ENCODE measurements around the gene TBC1D2.

- TF ChIP-seq SP1 (IDR thresholded peaks at IDR 0.05; ENCODE audit: low read depth, low read length), result no peak
- TF ChIP-seq CTCF (IDR thresholded peaks at IDR 0.05 in 2 of 3, conservative IDR thresholded peaks at IDR 0.05 in 1 of 3; ENCODE audit: control insufficient read depth in 2 of 3, extremely low read depth in 1 of 3, insufficient read depth in 1 of 3, low read depth in 3 of 3, low read length in 3 of 3), result no peak
- no peak for TF ChIP-seq E2F4 (IDR thresholded peaks at IDR 0.05; ENCODE audit: low read depth, low read length)
- no peak for TF ChIP-seq POLR2A (IDR thresholded peaks at IDR 0.05; ENCODE audit: low read depth, low read length)
- TF ChIP-seq ATF3 (IDR thresholded peaks at IDR 0.05; ENCODE audit: borderline replicate concordance, extremely low read depth, low read depth, low read length), result no peak
- TF ChIP-seq, protein P1, sequence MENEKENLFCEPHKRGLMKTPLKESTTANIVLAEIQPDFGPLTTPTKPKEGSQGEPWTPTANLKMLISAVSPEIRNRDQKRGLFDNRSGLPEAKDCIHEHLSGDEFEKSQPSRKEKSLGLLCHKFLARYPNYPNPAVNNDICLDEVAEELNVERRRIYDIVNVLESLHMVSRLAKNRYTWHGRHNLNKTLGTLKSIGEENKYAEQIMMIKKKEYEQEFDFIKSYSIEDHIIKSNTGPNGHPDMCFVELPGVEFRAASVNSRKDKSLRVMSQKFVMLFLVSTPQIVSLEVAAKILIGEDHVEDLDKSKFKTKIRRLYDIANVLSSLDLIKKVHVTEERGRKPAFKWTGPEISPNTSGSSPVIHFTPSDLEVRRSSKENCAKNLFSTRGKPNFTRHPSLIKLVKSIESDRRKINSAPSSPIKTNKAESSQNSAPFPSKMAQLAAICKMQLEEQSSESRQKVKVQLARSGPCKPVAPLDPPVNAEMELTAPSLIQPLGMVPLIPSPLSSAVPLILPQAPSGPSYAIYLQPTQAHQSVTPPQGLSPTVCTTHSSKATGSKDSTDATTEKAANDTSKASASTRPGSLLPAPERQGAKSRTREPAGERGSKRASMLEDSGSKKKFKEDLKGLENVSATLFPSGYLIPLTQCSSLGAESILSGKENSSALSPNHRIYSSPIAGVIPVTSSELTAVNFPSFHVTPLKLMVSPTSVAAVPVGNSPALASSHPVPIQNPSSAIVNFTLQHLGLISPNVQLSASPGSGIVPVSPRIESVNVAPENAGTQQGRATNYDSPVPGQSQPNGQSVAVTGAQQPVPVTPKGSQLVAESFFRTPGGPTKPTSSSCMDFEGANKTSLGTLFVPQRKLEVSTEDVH (IDR thresholded peaks at IDR 0.05; ENCODE audit: low read depth, partially characterized antibody), result no peak
- TF ChIP-seq BCL11A (IDR thresholded peaks at IDR 0.05; ENCODE audit: low read depth, low read length), result no peak
Observed at GRCh38 chr9:98230789-98231188, 24.7 kb downstream of the TBC1D2 start.
